ENCODE measurements around the gene CEND1. TPM values are rescaled to one million over a fixed set of nuclear protein-coding genes. Genes with fewer than 3 reads are reported as not detected.

The CEND1 gene
- 0.13 and 0.14 TPM in 2 replicates for total RNA-seq

DNA sequence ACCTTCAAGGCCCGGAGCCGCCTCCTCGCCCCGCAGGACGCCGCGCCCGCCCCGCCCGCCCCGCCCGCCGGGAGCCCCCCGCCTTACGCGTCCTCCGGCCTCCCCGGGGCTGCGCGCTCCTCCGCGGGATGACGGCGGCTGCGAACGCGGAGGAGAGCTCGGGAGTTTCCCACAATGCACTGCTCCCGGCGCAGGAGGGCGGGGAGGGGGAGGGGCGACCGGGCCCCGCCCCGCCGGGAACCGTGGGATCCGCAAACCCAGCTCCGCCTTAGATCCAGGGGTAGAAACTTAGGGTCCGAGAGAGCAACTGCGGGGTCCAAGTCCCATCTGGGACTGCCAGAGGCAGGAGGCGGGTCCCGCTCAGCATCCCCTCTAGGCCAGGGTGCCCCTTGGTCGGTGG is at the start of gene CEND1:
Gene CEND1 (minus strand): TSS at position 148 of the 400 bp plus-strand sequence. CDS start 1,514 bp downstream, outside the sequence.
- DNase-seq (ENCODE audit: low read depth, low spot score): no peak

GRCh38 chr11:839280-839623 is 49.4 kb upstream of the CEND1 start:
- no peak for DNase-seq (ENCODE audit: low read depth, low spot score)

- DNase-seq (ENCODE audit: low read depth, low spot score): no peak
Observed at GRCh38 chr11:838441-839279, 48.8 kb upstream of the CEND1 start.

- no peak for DNase-seq (ENCODE audit: low read depth, low spot score)
Observed at GRCh38 chr11:837990-838307, 48.1 kb upstream of the CEND1 start.

- DNase-seq (ENCODE audit: low read depth, low spot score): no peak
Observed at GRCh38 chr11:837189-837989, 47.5 kb upstream of the CEND1 start.

DNA sequence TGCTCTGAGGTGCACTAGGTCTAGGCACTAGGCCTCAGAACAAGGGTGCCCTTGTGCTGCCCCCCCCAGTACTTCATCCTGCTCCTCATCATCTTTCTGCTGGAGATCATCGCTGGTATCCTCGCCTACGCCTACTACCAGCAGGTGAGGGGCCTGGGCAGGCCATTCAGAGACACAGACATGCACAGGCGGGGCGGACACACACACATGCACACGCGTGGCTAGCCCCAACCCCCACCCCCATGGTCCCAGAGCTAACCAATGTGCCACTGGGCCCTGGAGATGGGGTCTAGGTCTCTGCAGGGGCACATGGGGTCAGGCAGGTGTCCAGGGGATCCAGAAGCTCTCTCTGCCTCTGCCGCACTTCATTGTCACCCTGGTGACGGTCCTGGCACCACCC is 46.8 kb upstream of the CEND1 start:
- DNase-seq (ENCODE audit: low read depth, low spot score): no peak

DNA sequence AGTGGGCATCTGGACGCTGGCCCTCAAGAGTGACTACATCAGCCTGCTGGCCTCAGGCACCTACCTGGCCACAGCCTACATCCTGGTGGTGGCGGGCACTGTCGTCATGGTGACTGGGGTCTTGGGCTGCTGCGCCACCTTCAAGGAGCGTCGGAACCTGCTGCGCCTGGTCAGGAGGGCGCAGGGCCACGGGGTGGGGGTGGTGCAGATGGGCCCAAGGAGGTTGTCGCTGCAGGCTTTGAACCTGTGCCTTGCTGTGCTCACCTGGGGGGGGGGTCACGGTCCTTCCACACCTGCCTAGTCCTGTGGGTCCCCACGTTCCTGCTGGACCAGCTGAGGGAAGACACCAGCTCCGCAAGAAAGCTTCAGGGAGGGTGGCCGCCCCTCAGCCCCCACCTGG is 46.4 kb upstream of the CEND1 start:
- no peak for DNase-seq (ENCODE audit: low read depth, low spot score)

DNA sequence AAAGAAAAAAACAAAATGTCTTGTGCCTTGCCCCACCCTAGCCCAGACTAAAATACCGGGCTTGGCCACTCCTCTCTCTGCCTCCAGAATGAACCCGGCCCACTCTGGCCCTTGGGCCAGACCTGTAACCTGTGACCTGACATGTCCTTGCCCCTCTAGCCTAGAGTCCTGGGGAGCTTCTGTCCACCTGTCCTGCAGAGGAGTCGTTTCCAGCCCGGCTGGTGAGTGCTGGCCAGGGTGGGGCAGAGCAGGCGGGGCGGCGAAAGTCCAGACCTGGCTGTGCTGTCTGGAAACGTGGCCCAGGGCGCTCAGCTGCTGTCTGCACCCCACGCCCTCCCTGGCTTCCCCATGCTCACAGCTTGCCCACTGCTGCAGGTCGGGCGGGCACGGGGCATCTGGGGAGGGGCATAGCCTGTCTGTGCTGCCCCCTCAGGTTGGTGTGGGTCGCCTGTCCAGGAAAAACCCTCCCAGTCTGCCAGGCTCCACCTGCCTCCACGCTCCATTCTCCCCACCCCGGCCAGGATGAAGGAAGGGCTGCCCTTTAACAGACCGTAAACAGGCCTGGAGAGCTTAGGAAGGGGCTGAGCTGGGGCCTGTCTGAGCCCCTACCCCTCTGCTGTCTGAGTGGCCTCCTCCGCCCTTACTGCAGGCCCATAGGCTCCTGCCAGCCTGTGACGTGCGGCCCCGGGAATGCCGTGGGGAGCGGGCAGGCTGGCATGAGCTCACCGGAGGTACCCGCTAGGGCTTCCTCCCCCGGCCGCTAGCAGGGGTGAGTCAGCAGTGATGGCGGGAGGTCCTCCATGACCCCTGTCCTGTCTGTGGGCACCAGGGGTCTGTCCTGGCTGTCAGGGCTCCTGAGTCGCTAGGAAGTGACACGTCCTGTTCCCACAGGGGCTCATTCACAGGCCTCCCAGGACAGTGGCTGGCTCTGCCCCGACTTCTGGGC is 44.8 kb upstream of the CEND1 start:
- DNase-seq (ENCODE audit: low read depth, low spot score): peak; percentile 66

GRCh38 chr11:833849-834311 is 44.0 kb upstream of the CEND1 start:
- DNase-seq (ENCODE audit: low read depth, low spot score): no peak

DNA sequence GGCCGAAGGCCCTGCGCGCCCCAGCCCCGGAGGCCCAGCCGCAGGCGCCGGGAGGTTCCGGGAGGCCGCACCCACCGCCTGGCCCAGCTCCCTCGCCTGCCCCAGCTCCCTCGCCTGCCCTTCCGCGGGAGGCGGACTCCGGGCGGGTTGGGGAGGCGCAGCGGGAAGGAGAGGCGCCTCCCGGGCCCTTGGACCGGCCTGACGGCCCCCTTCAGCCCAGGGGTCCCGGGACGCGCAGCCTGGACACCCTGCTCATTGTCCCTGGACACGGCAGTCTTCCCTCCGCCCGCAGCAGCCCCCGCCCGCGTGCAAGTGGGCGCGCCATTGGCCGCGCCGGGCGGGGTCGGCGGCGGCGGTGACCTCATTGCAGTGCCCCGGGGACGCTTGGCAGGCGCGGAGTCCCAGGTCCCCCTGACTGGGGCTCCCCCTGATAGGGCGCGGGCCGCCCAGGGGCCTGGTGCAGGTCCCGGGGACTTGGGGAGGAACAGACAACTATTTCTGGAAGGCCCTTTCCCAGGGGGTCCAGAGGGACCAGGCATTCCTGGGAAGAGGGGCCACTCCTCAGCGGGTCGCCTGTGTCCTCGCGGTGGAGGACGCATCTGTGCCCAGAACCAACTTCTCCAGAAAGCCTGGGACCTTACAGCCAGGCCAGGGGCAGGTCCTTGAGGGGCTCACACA is 43.4 kb upstream of the CEND1 start:
- DNase-seq (ENCODE audit: low read depth, low spot score): no peak

GRCh38 chr11:832529-833113 is 42.7 kb upstream of the CEND1 start, which contains the start of gene CD151:
Gene CD151 (plus strand): TSS chr11:832952. CDS start chr11:836070, 3,118 bp downstream.
- DNase-seq (ENCODE audit: low read depth, low spot score): no peak

GRCh38 chr11:831961-832528 is 42.2 kb upstream of the CEND1 start:
- DNase-seq (ENCODE audit: low read depth, low spot score): no peak

GRCh38 chr11:831118-831864 is 41.4 kb upstream of the CEND1 start:
- no peak for DNase-seq (ENCODE audit: low read depth, low spot score)

DNA sequence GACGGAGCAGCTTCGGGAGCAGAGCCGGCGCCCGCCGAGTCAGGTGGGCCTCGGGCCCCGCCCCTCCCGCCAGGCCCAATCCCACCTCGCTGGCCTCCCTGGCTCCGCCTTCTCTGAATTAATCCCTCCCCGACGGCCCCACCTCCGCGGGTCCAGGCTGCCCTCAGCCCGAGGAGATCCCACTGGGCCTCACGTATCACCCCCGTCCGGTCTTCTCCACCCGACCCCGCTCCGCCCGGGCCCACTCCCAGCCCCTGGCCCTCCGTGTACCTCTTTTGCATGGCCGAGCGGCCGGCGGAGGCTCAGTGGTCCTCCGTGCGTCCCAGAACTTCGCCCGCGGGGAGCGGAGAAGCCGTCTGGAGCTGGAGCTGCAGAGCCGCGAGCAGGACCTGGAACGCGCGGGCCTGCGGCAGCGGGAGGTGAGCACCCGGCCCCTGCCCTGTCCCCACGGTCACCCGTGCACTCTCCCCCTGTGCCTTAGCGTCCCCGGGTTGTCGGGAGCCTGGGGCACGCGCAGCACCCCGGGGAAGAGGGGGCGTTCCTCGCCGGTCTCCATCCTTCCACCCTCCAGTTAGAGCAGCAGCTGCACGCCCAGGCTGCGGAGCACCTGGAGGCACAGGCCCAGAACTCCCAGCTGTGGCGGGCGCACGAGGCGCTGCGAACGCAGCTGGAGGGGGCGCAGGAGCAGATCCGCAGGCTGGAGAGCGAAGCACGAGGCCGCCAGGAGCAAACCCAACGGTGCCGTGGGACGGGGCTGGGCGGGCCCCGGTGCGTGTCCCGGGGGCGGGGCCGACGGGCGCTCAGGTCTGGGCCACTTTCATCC is 40.6 kb upstream of the CEND1 start:
- no peak for DNase-seq (ENCODE audit: low read depth, low spot score)

GRCh38 chr11:829847-830294 is 40.0 kb upstream of the CEND1 start:
- DNase-seq (ENCODE audit: low read depth, low spot score): no peak

DNA sequence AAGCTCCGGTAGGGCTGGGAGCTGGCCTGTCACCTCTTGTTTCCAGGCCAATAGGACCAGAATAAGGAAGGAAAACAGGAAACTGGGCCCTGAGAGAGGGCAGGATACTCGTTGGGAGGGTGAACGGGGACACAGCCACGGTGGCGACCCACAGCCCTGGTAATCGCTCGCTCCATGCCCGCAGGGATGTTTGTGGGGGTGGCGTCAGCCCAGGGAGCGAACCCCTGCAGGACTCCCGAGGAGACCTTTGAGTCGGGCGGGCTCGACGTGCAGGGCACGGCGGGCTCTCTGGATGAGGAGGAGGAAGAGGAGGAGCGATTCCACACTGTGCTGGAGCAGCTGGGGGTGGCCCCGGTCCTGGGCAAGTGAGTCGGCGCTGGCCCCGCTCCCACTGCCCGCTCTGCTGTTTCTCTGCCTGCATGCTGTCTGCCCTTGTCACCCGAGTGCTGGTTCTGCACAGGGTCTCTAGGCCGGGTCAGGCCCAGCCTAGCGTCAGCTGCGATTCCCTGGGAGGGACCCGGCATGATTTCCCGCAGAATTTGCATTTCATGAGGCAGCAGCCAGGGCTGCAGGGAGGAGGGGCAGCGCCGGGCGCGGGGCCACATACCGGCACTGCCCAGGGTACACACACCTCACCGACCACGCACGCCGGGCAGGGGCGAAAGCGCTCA is 39.4 kb upstream of the CEND1 start:
- DNase-seq (ENCODE audit: low read depth, low spot score): peak; percentile 63

GRCh38 chr11:828506-829175 is 38.8 kb upstream of the CEND1 start:
- DNase-seq (ENCODE audit: low read depth, low spot score): no peak

GRCh38 chr11:827897-828192 is 38.0 kb upstream of the CEND1 start, which contains the start of gene CRACR2B:
Gene CRACR2B (plus strand): TSS chr11:827919. CDS start chr11:828608, 689 bp downstream.
- DNase-seq (ENCODE audit: low read depth, low spot score): no peak

Data from pulmonary artery endothelial cell (primary cell).